Fibroblast of mammary gland (primary cell): ENCODE measurements around the gene ANKFY1.
A peak's percentile ranks its signal among the peaks of the same experiment; 100 is the strongest.
"Not testable (repeated sequence)": the region's sequence is repeated elsewhere in the genome, so short reads cannot be mapped to it uniquely, and the experiment has no call there.

Experiments
- DNase-seq: peaks from one replicate; pipeline ENCODE4 v3.0.0-alpha.2; 2010; ENCODE audit warnings: low read depth
- H3K4me3 ChIP-seq: 2 replicates; pipeline ENCODE4 v1.5.1; 2011; ENCODE audit warnings: low read depth, mild to moderate bottlenecking, low read length, moderate library complexity; ENCODE audit not compliant: control insufficient read depth
- CTCF ChIP-seq: conservative IDR thresholded peaks from 2 replicates; pipeline ENCODE4 v1.5.1; 2011; ENCODE audit warnings: low read depth, low read length, inconsistent platforms; ENCODE audit not compliant: control insufficient read depth, insufficient read depth

The ANKFY1 gene

GRCh38 chr17:4261452-4261851 lies 2.3 kb downstream of the ANKFY1 start:
- no peak overlapping the region for H3K4me3 ChIP-seq
- DNase-seq = no peak
- TF ChIP-seq CTCF = no peak

- no peak for DNase-seq
- TF ChIP-seq CTCF = no peak
- no peak overlapping the region for H3K4me3 ChIP-seq
These were observed 4.9 kb downstream of the ANKFY1 start for GRCh38 chr17:4258867-4259266.

- H3K4me3 ChIP-seq = no peak overlapping the region
- TF ChIP-seq CTCF = no peak
- DNase-seq = peak; percentile 51
These were observed 6.8 kb downstream of the ANKFY1 start for GRCh38 chr17:4256952-4257351.

GRCh38 chr17:4255271-4255670 lies 8.5 kb downstream of the ANKFY1 start:
- H3K4me3 ChIP-seq, DNase-seq: not testable (repeated sequence)

GRCh38 chr17:4250887-4251286 lies 12.9 kb downstream of the ANKFY1 start:
- H3K4me3 ChIP-seq = no peak overlapping the region
- no peak for TF ChIP-seq CTCF
- DNase-seq = no peak

GRCh38 chr17:4249452-4250029 lies 14.2 kb downstream of the ANKFY1 start:
- H3K4me3 ChIP-seq = no peak overlapping the region
- DNase-seq = peak; percentile 67
- peak; percentile 63 for TF ChIP-seq CTCF

- no peak for DNase-seq
- no peak for TF ChIP-seq CTCF
- H3K4me3 ChIP-seq = no peak overlapping the region
These were observed 15.1 kb downstream of the ANKFY1 start for GRCh38 chr17:4248504-4249277.
